LNCAP (cell line): Measurements from ENCODE around the gene EPAS1.

ENCODE experiments used
- CTCF ChIP-seq: fragments of 450-650 bp; IDR thresholded peaks from 2 replicates; pipeline ENCODE4 v1.5.1; 2017; ENCODE audit warnings: mild to moderate bottlenecking

Gene EPAS1

GRCh38 chr2:46266134-46266533, 31.1 kb upstream of the EPAS1 start:
- no peak for TF ChIP-seq CTCF

- no peak for TF ChIP-seq CTCF
Measured at GRCh38 chr2:46267616-46268015, 29.6 kb upstream of the EPAS1 start.

- TF ChIP-seq CTCF, result no peak
Measured at GRCh38 chr2:46268196-46268595, 29.0 kb upstream of the EPAS1 start.

GRCh38 chr2:46269001-46269400, 28.2 kb upstream of the EPAS1 start:
- TF ChIP-seq CTCF, result no peak

GRCh38 chr2:46269544-46270273, 27.5 kb upstream of the EPAS1 start:
- no peak for TF ChIP-seq CTCF

GRCh38 chr2:46270384-46270783, 26.8 kb upstream of the EPAS1 start:
- no peak for TF ChIP-seq CTCF

GRCh38 chr2:46273225-46273863, 23.9 kb upstream of the EPAS1 start:
- no peak for TF ChIP-seq CTCF
